DMS53 treated with DMSO at 0.1 percent for 48 hours (cell line): ENCODE results near the gene NUP62.
"Not testable (repeated sequence)": the region's sequence is repeated elsewhere in the genome, so short reads cannot be mapped to it uniquely, and the experiment has no call there.

Source experiments
- DNase-seq: peaks from one replicate; lab custom pipeline; 2025; ENCODE audit not compliant: unreplicated experiment; lab: John Stamatoyannopoulos, UW

The NUP62 gene

GRCh38 chr19:49929121-49929610, at the start of gene NUP62, which contains the start of gene ATF5:
NUP62 (minus strand) TSS chr19:49929504; CDS start chr19:49909807, 19,697 bp downstream.
ATF5 (plus strand) TSS chr19:49929205; CDS start chr19:49930851, 1,646 bp downstream.
- DNase-seq = peak; percentile 72

GRCh38 chr19:49978324-49978723, 49.0 kb upstream of the NUP62 start:
- no peak for DNase-seq

- DNase-seq = no peak
Observed at GRCh38 chr19:49977881-49978280, 48.6 kb upstream of the NUP62 start.

- no peak for DNase-seq
Observed at GRCh38 chr19:49977076-49977475, 47.8 kb upstream of the NUP62 start.

GRCh38 chr19:49976496-49976895, 47.2 kb upstream of the NUP62 start:
- no peak for DNase-seq

GRCh38 chr19:49975051-49975450, 45.7 kb upstream of the NUP62 start:
- DNase-seq = no peak

GRCh38 chr19:49973987-49974386, 44.7 kb upstream of the NUP62 start:
- DNase-seq = no peak

- DNase-seq = no peak
Observed at GRCh38 chr19:49972841-49973240, 43.5 kb upstream of the NUP62 start.

- DNase-seq = no peak
Observed at GRCh38 chr19:49971991-49972411, 42.7 kb upstream of the NUP62 start.

- not testable (repeated sequence) for DNase-seq
Observed at GRCh38 chr19:49969355-49969754, 40.1 kb upstream of the NUP62 start.

GRCh38 chr19:49968279-49968922, 39.1 kb upstream of the NUP62 start:
- no peak for DNase-seq

- not testable (repeated sequence) for DNase-seq
Observed at GRCh38 chr19:49960980-49961379, 31.7 kb upstream of the NUP62 start, which contains the start of gene SIGLEC11. SIGLEC11 (minus strand) TSS chr19:49961172; CDS start chr19:49961081, 91 bp downstream.

- not testable (repeated sequence) for DNase-seq
Observed at GRCh38 chr19:49959892-49960291, 30.6 kb upstream of the NUP62 start.

- not testable (repeated sequence) for DNase-seq
Observed at GRCh38 chr19:49958596-49958995, 29.3 kb upstream of the NUP62 start.

GRCh38 chr19:49958144-49958543, 28.8 kb upstream of the NUP62 start:
- DNase-seq = not testable (repeated sequence)

GRCh38 chr19:49957262-49957915, 28.1 kb upstream of the NUP62 start:
- DNase-seq = no peak

GRCh38 chr19:49956115-49956495, 26.8 kb upstream of the NUP62 start:
- DNase-seq = no peak

GRCh38 chr19:49954933-49955332, 25.6 kb upstream of the NUP62 start:
- DNase-seq = peak; percentile 11

GRCh38 chr19:49954092-49954829, 25.0 kb upstream of the NUP62 start:
- no peak for DNase-seq

- DNase-seq = no peak
Observed at GRCh38 chr19:49953416-49953815, 24.1 kb upstream of the NUP62 start.

GRCh38 chr19:49952906-49953305, 23.6 kb upstream of the NUP62 start:
- no peak for DNase-seq

GRCh38 chr19:49952479-49952836, 23.2 kb upstream of the NUP62 start:
- DNase-seq = no peak
